Cardiac fibroblast (primary cell): ENCODE measurements around the gene MPDU1.

ENCODE experiments used
- DNase-seq, 2 donors: peaks; one replicate each; pipeline versions ENCODE4 v3.0.0 to v3.0.0-alpha.2; 2010; ENCODE audit warnings: low read depth in 2 of 2
- H3K4me3 ChIP-seq, 2 donors: replicated peaks in 1 of 2; 1 replicate in 1 of 2; 2 replicates in 1 of 2; pipeline ENCODE4 v1.5.1; 2011; ENCODE audit warnings: low read depth in 2 of 2, low read length in 2 of 2, mild to moderate bottlenecking in 2 of 2, moderate library complexity in 1 of 2
- TF ChIP-seq, protein P1 (sequence below): IDR thresholded peaks from one replicate; pipeline ENCODE4 v1.5.1; 2011; ENCODE audit warnings: low read depth, mild to moderate bottlenecking, low read length, inconsistent platforms

MPDU1 gene

DNA sequence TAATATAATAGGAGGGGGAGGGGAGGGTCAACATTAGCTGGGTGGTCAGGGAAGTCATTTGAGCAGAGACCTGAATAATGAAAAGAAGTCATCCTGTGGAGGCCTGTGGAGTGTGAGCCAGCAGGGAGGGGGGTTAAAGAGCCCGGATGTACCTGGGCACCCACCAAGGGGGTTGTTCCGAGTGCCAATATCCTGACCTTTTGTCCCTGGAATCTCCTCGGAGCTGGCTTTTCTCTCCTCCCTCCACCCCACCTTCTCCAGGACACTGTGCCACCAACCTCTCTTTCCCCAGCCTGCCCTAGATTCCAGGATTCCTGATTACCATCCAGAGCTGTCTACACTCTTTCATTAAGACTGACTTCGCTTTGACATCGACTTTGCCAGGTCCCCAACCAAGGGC lies 52.5 kb downstream of the MPDU1 start:
- TF ChIP-seq, protein P1, sequence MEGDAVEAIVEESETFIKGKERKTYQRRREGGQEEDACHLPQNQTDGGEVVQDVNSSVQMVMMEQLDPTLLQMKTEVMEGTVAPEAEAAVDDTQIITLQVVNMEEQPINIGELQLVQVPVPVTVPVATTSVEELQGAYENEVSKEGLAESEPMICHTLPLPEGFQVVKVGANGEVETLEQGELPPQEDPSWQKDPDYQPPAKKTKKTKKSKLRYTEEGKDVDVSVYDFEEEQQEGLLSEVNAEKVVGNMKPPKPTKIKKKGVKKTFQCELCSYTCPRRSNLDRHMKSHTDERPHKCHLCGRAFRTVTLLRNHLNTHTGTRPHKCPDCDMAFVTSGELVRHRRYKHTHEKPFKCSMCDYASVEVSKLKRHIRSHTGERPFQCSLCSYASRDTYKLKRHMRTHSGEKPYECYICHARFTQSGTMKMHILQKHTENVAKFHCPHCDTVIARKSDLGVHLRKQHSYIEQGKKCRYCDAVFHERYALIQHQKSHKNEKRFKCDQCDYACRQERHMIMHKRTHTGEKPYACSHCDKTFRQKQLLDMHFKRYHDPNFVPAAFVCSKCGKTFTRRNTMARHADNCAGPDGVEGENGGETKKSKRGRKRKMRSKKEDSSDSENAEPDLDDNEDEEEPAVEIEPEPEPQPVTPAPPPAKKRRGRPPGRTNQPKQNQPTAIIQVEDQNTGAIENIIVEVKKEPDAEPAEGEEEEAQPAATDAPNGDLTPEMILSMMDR, result no peak
- H3K4me3 ChIP-seq, result no peak overlapping the region
- DNase-seq, result no peak
